ENCODE results near the gene CNKSR1. TPM values are rescaled to one million over a fixed set of nuclear protein-coding genes. Genes with fewer than 3 reads are reported as not detected.

The CNKSR1 gene
- total RNA-seq, 2 donors from 2014 or later: 0.52 to 1.3 TPM

GRCh38 chr1:26187882-26188281 is 10.6 kb downstream of the CNKSR1 start:
- TF ChIP-seq CTCF (IDR thresholded peaks at IDR 0.05): no peak
- Histone ChIP-seq H3K36me3 (no peaks in the 10 kb centered on the region), H3K9me3 (no peaks in the 10 kb centered on the region), H3K27ac (no peak overlapping the region), H3K27me3 (no peaks in the 10 kb centered on the region), H3K4me1 (no peaks in the 10 kb centered on the region), H3K4me3 (no peak overlapping the region)
- DNase-seq (ENCODE audit: low spot score): no peak

- Histone ChIP-seq H3K4me3 (no peak overlapping the region), H3K4me1 (no peaks in the 10 kb centered on the region), H3K9me3 (no peaks in the 10 kb centered on the region), H3K27me3 (no peaks in the 10 kb centered on the region), H3K36me3 (no peaks in the 10 kb centered on the region), H3K27ac (no peak overlapping the region)
- TF ChIP-seq CTCF (IDR thresholded peaks at IDR 0.05): no peak
- DNase-seq (ENCODE audit: low spot score): no peak
Observed at GRCh38 chr1:26188477-26188876, 11.2 kb downstream of the CNKSR1 start.

- no peak overlapping the region for H3K27ac ChIP-seq
- no peaks in the 10 kb centered on the region for H3K4me1 ChIP-seq
- TF ChIP-seq CTCF (IDR thresholded peaks at IDR 0.05): no peak
- H3K36me3 ChIP-seq: no peaks in the 10 kb centered on the region
- no peaks in the 10 kb centered on the region for H3K27me3 ChIP-seq
- H3K4me3 ChIP-seq: no peak overlapping the region
- no peak for DNase-seq (ENCODE audit: low spot score)
- no peaks in the 10 kb centered on the region for H3K9me3 ChIP-seq
Observed at GRCh38 chr1:26189331-26189730, 12.0 kb downstream of the CNKSR1 start.

- no peaks in the 10 kb centered on the region for H3K36me3 ChIP-seq
- H3K4me1 ChIP-seq: no peaks in the 10 kb centered on the region
- no peak for DNase-seq (ENCODE audit: low spot score)
- TF ChIP-seq CTCF (IDR thresholded peaks at IDR 0.05): no peak
- H3K27me3 ChIP-seq: no peaks in the 10 kb centered on the region
- no peak overlapping the region for H3K27ac ChIP-seq
- H3K4me3 ChIP-seq: no peak overlapping the region
- H3K9me3 ChIP-seq: no peaks in the 10 kb centered on the region
Observed at GRCh38 chr1:26189751-26190275, 12.5 kb downstream of the CNKSR1 start.

- no peak within 1 kb of the TSS for H3K27ac ChIP-seq
- no peaks in the 10 kb centered on the region for H3K36me3 ChIP-seq
- H3K9me3 ChIP-seq: no peaks in the 10 kb centered on the region
- no peaks in the 10 kb centered on the region for H3K27me3 ChIP-seq
- H3K4me1 ChIP-seq: no peaks in the 10 kb centered on the region
- H3K4me3 ChIP-seq: no peak within 1 kb of the TSS
- DNase-seq (ENCODE audit: low spot score): no peak
- TF ChIP-seq CTCF (IDR thresholded peaks at IDR 0.05): peak in 1 of 2 donors; percentile 22
Observed at GRCh38 chr1:26190373-26190987, 13.2 kb downstream of the CNKSR1 start, which contains the start of gene CATSPER4. CATSPER4 (plus strand) TSS chr1:26190602; CDS start chr1:26190628, 26 bp downstream.

- H3K36me3 ChIP-seq: no peaks in the 10 kb centered on the region
- H3K27ac ChIP-seq: no peak overlapping the region
- H3K9me3 ChIP-seq: no peaks in the 10 kb centered on the region
- no peak overlapping the region for H3K4me3 ChIP-seq
- no peak for TF ChIP-seq CTCF (IDR thresholded peaks at IDR 0.05)
- no peaks in the 10 kb centered on the region for H3K4me1 ChIP-seq
- H3K27me3 ChIP-seq: no peaks in the 10 kb centered on the region
- no peak for DNase-seq (ENCODE audit: low spot score)
Observed at GRCh38 chr1:26191739-26192138, 14.4 kb downstream of the CNKSR1 start.
